ENCODE results near the gene SNRPA1. TPM values are rescaled to one million over a fixed set of nuclear protein-coding genes. Genes with fewer than 3 reads are reported as not detected.

SNRPA1 gene
- total and polyA plus RNA-seq, 2 donors (not counting 1 experiment from before 2014, with no cell fraction given): 97.7 to 113 TPM

DNA sequence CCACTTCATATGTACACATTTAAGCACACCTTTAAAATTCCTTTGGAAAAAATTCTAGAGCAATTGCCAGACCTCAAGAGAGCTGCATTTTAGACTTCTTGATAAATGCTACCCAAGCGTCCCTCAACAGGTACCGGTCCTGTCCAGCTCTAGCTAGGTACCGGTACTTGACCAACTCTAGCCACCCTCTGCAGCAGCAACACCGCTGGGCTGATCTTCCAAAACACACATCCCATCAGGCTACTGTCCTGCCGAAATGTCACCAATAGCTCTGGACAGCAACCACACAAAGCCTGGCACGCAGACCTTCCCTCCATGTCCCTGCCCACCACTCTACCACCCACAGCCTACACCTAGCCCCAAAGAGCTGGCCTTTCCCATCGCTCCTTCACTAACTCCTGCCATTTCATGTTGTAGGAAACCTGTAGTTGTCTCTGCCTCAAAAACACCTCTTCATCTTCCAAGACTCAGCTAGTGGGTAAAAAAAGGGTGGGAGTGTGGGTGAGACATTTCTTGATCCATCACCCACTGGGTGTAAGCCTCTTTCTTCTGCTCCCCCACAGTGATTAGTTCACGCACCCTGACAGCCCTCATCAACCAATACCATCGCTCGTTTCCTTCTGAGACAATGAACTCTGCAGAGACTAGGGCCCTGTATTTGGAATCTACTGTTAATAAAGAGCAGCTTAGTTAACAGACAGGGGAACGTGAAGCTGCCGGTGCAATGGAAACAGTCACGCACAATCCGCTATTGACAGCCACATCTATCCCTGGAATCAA lies 50.0 kb downstream of the SNRPA1 start:
- Histone ChIP-seq H3K27me3 (replicated peaks in 1 of 4; ENCODE audit: control extremely low read depth in 1 of 4, control insufficient read depth in 3 of 4, insufficient read depth in 4 of 4, low read length in 3 of 4) (no peaks in the 10 kb centered on the region), H4K20me1 (ENCODE audit: control insufficient read depth, insufficient read depth, low read length, poor library complexity, severe bottlenecking) (peaks cover 20% of the 10 kb centered on the region), H2AFZ (ENCODE audit: insufficient read depth, low read depth, low read length, poor library complexity, severe bottlenecking) (no peak overlapping the region), H3K79me2 (ENCODE audit: control insufficient read depth, insufficient read depth, low read length) (peaks cover 90% of the 10 kb centered on the region), H3K4me1 (ENCODE audit: control insufficient read depth in 2 of 2, insufficient read depth in 2 of 2, low read length in 2 of 2) (peaks cover 73 to 76% of the 10 kb centered on the region in 2 donors), H3K9me3 (ENCODE audit: control extremely low read depth in 1 of 3, control insufficient read depth in 2 of 3, insufficient read depth in 1 of 3, low read length in 2 of 3) (no peaks in the 10 kb centered on the region), H3K36me3 (replicated peaks in 1 of 2; ENCODE audit: control extremely low read depth in 1 of 2, control insufficient read depth in 1 of 2, extremely low read depth in 1 of 2, insufficient read depth in 2 of 2, low read length in 1 of 2) (no peaks in the 10 kb centered on the region), H3K27ac (ENCODE audit: low read length in 2 of 2) (no peak overlapping the region), H3K4me3 (ENCODE audit: control extremely low read depth in 1 of 5, extremely low read depth in 1 of 5, insufficient read depth in 1 of 5, low read depth in 2 of 5, low read length in 4 of 5) (no peak overlapping the region), H3K4me2 (replicated peaks; ENCODE audit: low read depth, low read length, poor library complexity, severe bottlenecking) (peak overlapping the region; percentile 71), H3K9ac (ENCODE audit: low read length) (no peak overlapping the region)
- H3K4me1 Mint-ChIP-seq: peaks cover 79% of the 10 kb centered on the region
- intact Hi-C loops (cut with micrococcal nuclease): no loop called here
- H3K27me3 Mint-ChIP-seq: no peaks in the 10 kb centered on the region
- H3K4me3 Mint-ChIP-seq: peak overlapping the region; percentile 3
- peak overlapping the region; percentile 0 for H3K27ac Mint-ChIP-seq
- TF ChIP-seq EZH2 (IDR thresholded peaks at IDR 0.05; ENCODE audit: borderline replicate concordance, insufficient read depth, low read depth, low read length, poor library complexity, severe bottlenecking): no peak
- TF ChIP-seq, protein P1, sequence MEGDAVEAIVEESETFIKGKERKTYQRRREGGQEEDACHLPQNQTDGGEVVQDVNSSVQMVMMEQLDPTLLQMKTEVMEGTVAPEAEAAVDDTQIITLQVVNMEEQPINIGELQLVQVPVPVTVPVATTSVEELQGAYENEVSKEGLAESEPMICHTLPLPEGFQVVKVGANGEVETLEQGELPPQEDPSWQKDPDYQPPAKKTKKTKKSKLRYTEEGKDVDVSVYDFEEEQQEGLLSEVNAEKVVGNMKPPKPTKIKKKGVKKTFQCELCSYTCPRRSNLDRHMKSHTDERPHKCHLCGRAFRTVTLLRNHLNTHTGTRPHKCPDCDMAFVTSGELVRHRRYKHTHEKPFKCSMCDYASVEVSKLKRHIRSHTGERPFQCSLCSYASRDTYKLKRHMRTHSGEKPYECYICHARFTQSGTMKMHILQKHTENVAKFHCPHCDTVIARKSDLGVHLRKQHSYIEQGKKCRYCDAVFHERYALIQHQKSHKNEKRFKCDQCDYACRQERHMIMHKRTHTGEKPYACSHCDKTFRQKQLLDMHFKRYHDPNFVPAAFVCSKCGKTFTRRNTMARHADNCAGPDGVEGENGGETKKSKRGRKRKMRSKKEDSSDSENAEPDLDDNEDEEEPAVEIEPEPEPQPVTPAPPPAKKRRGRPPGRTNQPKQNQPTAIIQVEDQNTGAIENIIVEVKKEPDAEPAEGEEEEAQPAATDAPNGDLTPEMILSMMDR (IDR thresholded peaks at IDR 0.05): no peak
- ATAC-seq (ENCODE audit: low read depth): no peak
- H3K9me3 Mint-ChIP-seq (ENCODE audit: insufficient read depth): no peaks in the 10 kb centered on the region
- WGBS (ENCODE audit: insufficient coverage): 97% methylated on average over 10 of the region's 14 CpGs
- no peak for DNase-seq
- ChIA-PET POLR2A (no interaction called here), CTCF (interaction anchor here (0.7 to 6.8 kb wide), 3 partner anchors 12 to 162 kb away, joined by 4 to 33 read pairs (median 4); no protein-coding TSS in a partner anchor)

Data from B cell (primary cell).